NCI-H460 (cell line): ENCODE results near the gene MEA1. TPM values are rescaled to one million over a fixed set of nuclear protein-coding genes. Genes with fewer than 3 reads are reported as not detected.

Experiments used
- DNase-seq: peaks from one replicate; pipeline ENCODE4 v3.0.0-alpha.2; 2016; ENCODE audit warnings: low read depth; ENCODE audit errors: extremely low read depth
- total RNA-seq: library from RNA; depleted of rRNA; stranded (reverse); fragments of >200 nt; shearing (Covaris generic); gene quantifications from 2 replicates; pipeline ENCODE4 v1.2.3, GENCODE V29; 2014

The MEA1 gene
- total RNA-seq, 1 experiment from 2014 or later = 38.0 TPM

GRCh38 chr6:43040542-43041257 lies 27.0 kb upstream of the MEA1 start:
- no peak for DNase-seq

GRCh38 chr6:43038727-43039126 lies 25.0 kb upstream of the MEA1 start:
- DNase-seq = no peak

GRCh38 chr6:43037706-43038105 lies 24.0 kb upstream of the MEA1 start:
- DNase-seq = no peak

- DNase-seq = no peak
Measured at GRCh38 chr6:43037197-43037596, 23.5 kb upstream of the MEA1 start.

- DNase-seq = no peak
Measured at GRCh38 chr6:43036712-43037111, 23.0 kb upstream of the MEA1 start.

- DNase-seq = no peak
Measured at GRCh38 chr6:43035495-43036194, 21.9 kb upstream of the MEA1 start.

GRCh38 chr6:43034190-43034525 lies 20.4 kb upstream of the MEA1 start:
- DNase-seq = no peak

- DNase-seq = no peak
Measured at GRCh38 chr6:43033496-43034189, 19.9 kb upstream of the MEA1 start.

- no peak for DNase-seq
Measured at GRCh38 chr6:43032326-43032725, 18.6 kb upstream of the MEA1 start.

GRCh38 chr6:43029120-43029519 lies 15.4 kb upstream of the MEA1 start:
- DNase-seq = no peak

- no peak for DNase-seq
Measured at GRCh38 chr6:43026365-43026764, 12.6 kb upstream of the MEA1 start.

GRCh38 chr6:43024436-43024835 lies 10.7 kb upstream of the MEA1 start:
- no peak for DNase-seq

GRCh38 chr6:43021270-43022047 lies 7.7 kb upstream of the MEA1 start, which contains the start of gene RRP36:
Gene RRP36 (plus strand): TSS chr6:43021623. CDS start chr6:43021655, 32 bp downstream.
- DNase-seq = peak; percentile 46

GRCh38 chr6:43020847-43021246 lies 7.1 kb upstream of the MEA1 start:
- DNase-seq = no peak

GRCh38 chr6:43020052-43020705 lies 6.4 kb upstream of the MEA1 start:
- DNase-seq = no peak

- no peak for DNase-seq
Measured at GRCh38 chr6:43019152-43019551, 5.4 kb upstream of the MEA1 start.

GRCh38 chr6:43016943-43017334 lies 3.2 kb upstream of the MEA1 start:
- no peak for DNase-seq

GRCh38 chr6:43016176-43016942 lies 2.6 kb upstream of the MEA1 start:
- DNase-seq = no peak

GRCh38 chr6:43014434-43014909 lies 726 bp upstream of the MEA1 start:
- no peak for DNase-seq
